GM18505 (cell line): ENCODE measurements around the gene TPSD1.
"Not testable (repeated sequence)": the region's sequence is repeated elsewhere in the genome, so short reads cannot be mapped to it uniquely, and the experiment has no call there.

Source experiments
- ATAC-seq: cut with Tn5 transposase; IDR thresholded peaks from one replicate; pipeline ENCODE4 v1.9.1; 2021; ENCODE audit not compliant: unreplicated experiment
- POLR2A ChIP-seq: IDR thresholded peaks from 4 replicates; pipeline ENCODE4 v1.6.1; 2011; ENCODE audit warnings: borderline replicate concordance; ENCODE audit not compliant: insufficient read depth, insufficient read length; ENCODE audit errors: extremely low read depth

Gene TPSD1

GRCh38 chr16:1285669-1286512, 30.0 kb downstream of the TPSD1 start:
- no peak for ATAC-seq
- no peak for TF ChIP-seq POLR2A

GRCh38 chr16:1286513-1287094, 30.7 kb downstream of the TPSD1 start:
- ATAC-seq = no peak
- no peak for TF ChIP-seq POLR2A

- TF ChIP-seq POLR2A = no peak
- ATAC-seq = no peak
Observed at GRCh38 chr16:1287982-1288670, 32.3 kb downstream of the TPSD1 start.

- no peak for ATAC-seq
- TF ChIP-seq POLR2A = no peak
Observed at GRCh38 chr16:1288813-1289476, 33.1 kb downstream of the TPSD1 start.

- TF ChIP-seq POLR2A = no peak
- no peak for ATAC-seq
Observed at GRCh38 chr16:1289477-1289866, 33.6 kb downstream of the TPSD1 start.

GRCh38 chr16:1290063-1290501, 34.2 kb downstream of the TPSD1 start:
- TF ChIP-seq POLR2A = no peak
- no peak for ATAC-seq

- TF ChIP-seq POLR2A = no peak
- ATAC-seq = no peak
Observed at GRCh38 chr16:1290860-1291575, 35.1 kb downstream of the TPSD1 start.

- ATAC-seq = no peak
- TF ChIP-seq POLR2A = no peak
Observed at GRCh38 chr16:1291576-1291974, 35.7 kb downstream of the TPSD1 start.

GRCh38 chr16:1292208-1292607, 36.3 kb downstream of the TPSD1 start:
- ATAC-seq = not testable (repeated sequence)

- not testable (repeated sequence) for ATAC-seq
Observed at GRCh38 chr16:1292808-1293207, 36.9 kb downstream of the TPSD1 start.

GRCh38 chr16:1293921-1294656, 38.2 kb downstream of the TPSD1 start:
- ATAC-seq = no peak
- no peak for TF ChIP-seq POLR2A

- no peak for TF ChIP-seq POLR2A
- ATAC-seq = no peak
Observed at GRCh38 chr16:1295465-1295864, 39.6 kb downstream of the TPSD1 start.

- ATAC-seq = not testable (repeated sequence)
Observed at GRCh38 chr16:1296688-1297017, 40.8 kb downstream of the TPSD1 start.
